ENCODE measurements around the gene LENG9. TPM values are rescaled to one million over a fixed set of nuclear protein-coding genes. Genes with fewer than 3 reads are reported as not detected.

Gene LENG9
- total RNA-seq, 1 donor from 2014 or later = 7.2 TPM

DNA sequence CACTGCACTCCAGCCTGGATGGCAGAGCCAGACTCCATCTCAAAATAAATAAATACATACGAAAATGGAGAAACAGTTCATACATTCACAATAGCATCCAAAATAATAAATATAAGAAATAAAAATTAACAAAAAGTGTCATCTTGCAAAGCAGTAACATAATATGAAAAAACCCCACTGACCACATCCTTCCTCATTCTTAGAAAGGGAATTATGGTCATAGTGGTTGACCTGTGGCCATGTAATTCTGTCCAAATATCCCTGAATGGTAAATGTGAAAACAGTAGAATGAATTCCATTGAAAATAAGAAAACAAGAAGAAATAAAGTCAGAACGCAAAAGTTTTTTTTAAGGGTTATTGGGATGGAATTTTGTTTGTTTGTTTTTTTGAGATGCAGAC lies 16.5 kb upstream of the LENG9 start:
- H3K27me3 ChIP-seq = peaks cover 15% of the 10 kb centered on the region
- no peaks in the 10 kb centered on the region for H3K36me3 ChIP-seq
- intact Hi-C loops (cut with DNase I) = no loop called here

DNA sequence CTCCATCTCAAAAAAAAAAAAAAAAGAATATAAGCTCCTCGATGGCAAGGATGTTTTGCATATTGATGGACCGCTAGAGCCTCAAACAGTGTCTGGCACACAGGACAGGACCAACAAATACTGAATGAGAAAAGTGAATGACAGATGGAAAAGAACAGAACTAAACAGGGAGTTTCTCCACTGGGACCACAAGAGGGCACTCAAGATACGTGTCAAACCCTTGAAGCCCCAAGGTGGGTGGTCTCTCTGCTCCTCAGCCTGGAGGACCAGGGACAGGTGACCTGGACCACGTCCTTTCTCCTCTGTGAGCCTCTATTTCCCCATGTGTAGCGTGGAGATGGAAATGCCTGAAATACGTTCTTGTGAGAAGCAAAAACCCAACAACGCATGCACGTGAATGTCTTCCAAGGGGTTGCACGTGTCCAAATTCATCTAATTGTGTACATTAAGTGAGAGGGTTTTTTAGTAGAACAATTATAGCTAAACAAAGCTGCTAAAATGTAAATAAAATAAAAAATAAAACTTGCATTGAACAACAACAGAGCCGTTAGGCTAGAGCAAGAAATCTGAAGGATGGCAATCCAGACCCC lies 15.2 kb upstream of the LENG9 start:
- TF ChIP-seq, protein P1, sequence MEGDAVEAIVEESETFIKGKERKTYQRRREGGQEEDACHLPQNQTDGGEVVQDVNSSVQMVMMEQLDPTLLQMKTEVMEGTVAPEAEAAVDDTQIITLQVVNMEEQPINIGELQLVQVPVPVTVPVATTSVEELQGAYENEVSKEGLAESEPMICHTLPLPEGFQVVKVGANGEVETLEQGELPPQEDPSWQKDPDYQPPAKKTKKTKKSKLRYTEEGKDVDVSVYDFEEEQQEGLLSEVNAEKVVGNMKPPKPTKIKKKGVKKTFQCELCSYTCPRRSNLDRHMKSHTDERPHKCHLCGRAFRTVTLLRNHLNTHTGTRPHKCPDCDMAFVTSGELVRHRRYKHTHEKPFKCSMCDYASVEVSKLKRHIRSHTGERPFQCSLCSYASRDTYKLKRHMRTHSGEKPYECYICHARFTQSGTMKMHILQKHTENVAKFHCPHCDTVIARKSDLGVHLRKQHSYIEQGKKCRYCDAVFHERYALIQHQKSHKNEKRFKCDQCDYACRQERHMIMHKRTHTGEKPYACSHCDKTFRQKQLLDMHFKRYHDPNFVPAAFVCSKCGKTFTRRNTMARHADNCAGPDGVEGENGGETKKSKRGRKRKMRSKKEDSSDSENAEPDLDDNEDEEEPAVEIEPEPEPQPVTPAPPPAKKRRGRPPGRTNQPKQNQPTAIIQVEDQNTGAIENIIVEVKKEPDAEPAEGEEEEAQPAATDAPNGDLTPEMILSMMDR (IDR thresholded peaks at IDR 0.05) = peak; percentile 68
- intact Hi-C loops (cut with DNase I) = no loop called here
- Histone ChIP-seq H3K4me1 (peaks cover 1% of the 10 kb centered on the region), H3K27ac (no peak overlapping the region), H3K4me3 (no peak overlapping the region), H3K36me3 (no peaks in the 10 kb centered on the region), H3K9me3 (no peaks in the 10 kb centered on the region), H3K27me3 (peaks cover 5% of the 10 kb centered on the region)
- ATAC-seq = peak; percentile 62
- no peak for DNase-seq

More for the DNA sequence above, 16.5 kb upstream of the LENG9 start:
- Histone ChIP-seq H3K27ac (no peak overlapping the region), H3K4me3 (no peak overlapping the region), H3K4me1 (no peaks in the 10 kb centered on the region), H3K9me3 (no peaks in the 10 kb centered on the region)
- TF ChIP-seq, protein P1 (IDR thresholded peaks at IDR 0.05) = no peak
- ATAC-seq (no peak), DNase-seq (no peak)

DNA sequence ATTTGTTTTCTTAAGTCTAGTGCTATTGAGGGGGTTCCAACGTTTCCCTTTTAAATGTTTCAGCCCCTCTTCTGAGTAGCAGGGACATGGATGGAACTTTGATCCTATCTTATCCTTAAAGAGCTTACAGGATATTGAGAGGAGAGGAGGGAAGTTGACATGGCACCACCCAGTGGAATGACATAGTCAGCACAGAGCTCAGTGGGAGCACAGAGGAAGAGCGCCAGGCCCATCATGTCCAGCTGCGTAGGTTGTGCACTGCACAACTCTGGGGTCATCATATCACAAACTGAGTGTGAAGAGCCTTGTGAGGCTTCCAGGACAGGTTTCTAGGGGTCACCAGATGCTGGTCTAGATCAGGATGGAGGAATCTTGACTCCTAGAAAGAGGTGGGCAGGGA lies 14.1 kb upstream of the LENG9 start:
- TF ChIP-seq, protein P1 (IDR thresholded peaks at IDR 0.05) = no peak
- ATAC-seq (peak; percentile 38), DNase-seq (no peak)
- Histone ChIP-seq H3K9me3 (no peaks in the 10 kb centered on the region), H3K4me3 (no peak overlapping the region), H3K36me3 (no peaks in the 10 kb centered on the region), H3K27me3 (peaks cover 5% of the 10 kb centered on the region), H3K4me1 (peaks cover 6% of the 10 kb centered on the region), H3K27ac (no peak overlapping the region)
- intact Hi-C loops (cut with DNase I) = no loop called here

DNA sequence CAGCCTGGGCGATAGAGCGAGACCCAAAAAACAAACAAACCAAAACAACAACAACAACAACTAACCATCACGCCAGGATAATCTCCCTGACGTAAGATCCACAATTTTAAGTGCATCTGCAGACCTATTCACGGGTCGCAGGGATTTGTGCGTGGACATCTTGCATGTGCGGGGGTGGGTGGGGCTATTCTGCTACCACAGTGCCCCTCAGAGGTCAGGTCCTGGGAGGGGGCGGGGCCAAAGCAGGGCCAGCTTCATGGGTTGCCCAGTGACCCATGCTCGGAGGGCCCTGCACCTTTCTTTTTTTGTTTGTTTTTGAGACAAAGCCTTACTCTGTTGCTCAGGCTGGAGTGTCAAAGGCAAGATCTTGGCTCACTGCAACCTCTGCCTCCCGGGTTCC lies 12.1 kb upstream of the LENG9 start:
- TF ChIP-seq, protein P1 (IDR thresholded peaks at IDR 0.05) = no peak
- Histone ChIP-seq H3K4me1 (peaks cover 13% of the 10 kb centered on the region), H3K27ac (no peak overlapping the region), H3K27me3 (peaks cover 9% of the 10 kb centered on the region), H3K4me3 (no peak overlapping the region), H3K9me3 (no peaks in the 10 kb centered on the region), H3K36me3 (no peaks in the 10 kb centered on the region)
- intact Hi-C loops (cut with DNase I) = no loop called here
- DNase-seq (no peak), ATAC-seq (no peak)

DNA sequence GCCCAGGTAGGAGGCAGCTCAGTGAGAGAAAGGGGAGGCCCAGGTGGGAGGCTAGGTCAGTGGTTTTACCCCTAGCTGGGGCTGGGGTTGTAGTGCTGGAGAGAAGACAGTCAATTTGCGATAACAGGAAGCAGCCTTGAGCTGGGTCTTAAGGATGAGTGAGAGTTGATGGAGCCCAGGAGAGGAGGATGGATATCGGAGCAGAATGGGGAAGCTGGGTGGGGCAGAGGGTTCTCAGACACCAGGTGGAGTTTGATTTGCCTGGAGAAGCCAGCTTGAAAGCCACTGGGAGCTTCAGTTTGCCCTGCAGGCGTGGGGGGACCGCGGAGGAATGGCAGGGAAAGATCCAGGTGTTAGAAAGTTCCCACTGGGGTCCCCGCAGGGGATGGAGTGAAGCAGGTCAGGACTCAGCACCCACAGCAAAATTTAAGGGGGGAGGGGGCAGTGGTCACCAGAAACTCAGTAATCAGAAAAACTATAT lies 10.4 kb upstream of the LENG9 start:
- Histone ChIP-seq H3K27me3 (peaks cover 25% of the 10 kb centered on the region), H3K4me3 (no peak overlapping the region)

More for the DNA sequence above, 10.4 kb upstream of the LENG9 start:
- H3K27ac ChIP-seq = peak overlapping the region; percentile 65
- DNase-seq (no peak), ATAC-seq (no peak)
- H3K9me3 ChIP-seq = no peaks in the 10 kb centered on the region
- no peaks in the 10 kb centered on the region for H3K36me3 ChIP-seq
- H3K4me1 ChIP-seq = peaks cover 31% of the 10 kb centered on the region
- TF ChIP-seq, protein P1 (IDR thresholded peaks at IDR 0.05) = no peak
- intact Hi-C loops (cut with DNase I) = no loop called here

All from upper lobe of right lung (tissue), 1 donor.